H1 (cell line): ENCODE results near the gene IRF4. TPM values are rescaled to one million over a fixed set of nuclear protein-coding genes. Genes with fewer than 3 reads are reported as not detected.

Experiments
- EGR1 ChIP-seq: IDR thresholded peaks from 2 replicates; pipeline ENCODE4 v1.6.1; 2011; ENCODE audit warnings: low read depth, low read length, borderline replicate concordance
- polyA plus RNA-seq, 7 experiments: library from polyadenylated mRNA; depleted of rRNA in 3 of 7; stranded (reverse) in 5 of 7; unstranded in 2 of 7; fragments of >200 nt in 5 of 7; fragments of 200-250 nt in 2 of 7; gene quantifications; 1 replicate in 5 of 7; 2 replicates in 1 of 7; 4 replicates in 1 of 7; pipeline versions ENCODE4 v1.2.1 to v1.2.3, GENCODE V29; 2011 to 2013; ENCODE audit warnings: missing spikeins in 2 of 7, mixed read lengths in 2 of 7
- total RNA-seq: library from RNA; stranded (reverse); fragmentation: NEBNext Ultra II Directional; extraction: Animal tissue kit (Norgen Biotek cat#: 25700); gene quantifications from 2 replicates; pipeline ENCODE4 v1.2.1, GENCODE V29; 2021

Gene IRF4
- total and polyA plus RNA-seq, 2 of the 8 experiments (the other 6 are each of a cell fraction or from before 2014, with no cell fraction given), result 0.77 to 2.1 TPM

- no peak for TF ChIP-seq EGR1
Observed at GRCh38 chr6:453152-453551, 61.6 kb downstream of the IRF4 start (continued).
